ENCODE data around the gene XXYLT1.

Gene XXYLT1

DNA sequence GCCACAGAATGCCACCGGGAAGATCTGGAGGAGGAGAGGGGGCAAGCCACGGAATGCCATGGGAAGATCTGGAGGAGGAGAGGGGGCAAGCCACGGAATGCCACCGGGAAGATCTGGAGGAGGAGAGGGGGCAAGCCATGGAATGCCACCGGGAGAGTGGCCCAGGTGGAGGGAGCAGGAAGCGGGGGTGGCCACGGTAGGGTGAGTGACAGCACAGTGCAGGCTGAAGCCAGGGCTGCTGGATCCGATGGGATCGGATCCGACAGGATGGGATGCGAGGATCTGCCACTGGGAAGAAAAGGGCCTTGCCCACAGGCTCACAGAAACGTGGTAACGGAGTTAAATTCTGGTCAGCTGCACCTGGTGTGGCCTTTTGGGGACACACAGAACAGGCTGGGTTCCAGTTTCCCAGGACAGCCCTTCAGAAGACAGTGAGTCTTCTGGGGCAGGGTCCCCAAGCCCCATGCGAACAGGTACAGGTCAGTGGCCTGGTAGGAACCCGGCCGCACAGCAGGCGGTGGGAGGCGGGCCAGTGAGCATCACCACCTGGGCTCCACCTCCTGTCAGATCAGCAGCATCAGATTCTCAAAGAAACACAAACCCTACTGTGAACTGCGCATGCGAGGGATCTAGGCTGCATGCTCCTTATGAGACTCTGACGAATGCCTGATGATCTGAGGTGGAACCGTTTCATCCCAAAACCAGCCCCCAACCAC, 58.8 kb downstream of the XXYLT1 start:
- H3K27ac ChIP-seq: no peak overlapping the region
- no peaks in the 10 kb centered on the region for H3K27me3 ChIP-seq
- TF ChIP-seq Cebpa-rat (IDR thresholded peaks at IDR 0.05): no peak
- peaks cover 35% of the 10 kb centered on the region for H3K4me1 ChIP-seq
- no peak overlapping the region for H3K4me3 ChIP-seq
- peaks cover 11% of the 10 kb centered on the region for H3K9me3 ChIP-seq
- H3K36me3 ChIP-seq: peaks cover 5% of the 10 kb centered on the region; the same call in 1 of the 2 replicates
- peaks cover 9% of the 10 kb centered on the region for H4K20me1 ChIP-seq
- H3K4me2 ChIP-seq: no peak overlapping the region
- no peak overlapping the region for H3K9ac ChIP-seq

DNA sequence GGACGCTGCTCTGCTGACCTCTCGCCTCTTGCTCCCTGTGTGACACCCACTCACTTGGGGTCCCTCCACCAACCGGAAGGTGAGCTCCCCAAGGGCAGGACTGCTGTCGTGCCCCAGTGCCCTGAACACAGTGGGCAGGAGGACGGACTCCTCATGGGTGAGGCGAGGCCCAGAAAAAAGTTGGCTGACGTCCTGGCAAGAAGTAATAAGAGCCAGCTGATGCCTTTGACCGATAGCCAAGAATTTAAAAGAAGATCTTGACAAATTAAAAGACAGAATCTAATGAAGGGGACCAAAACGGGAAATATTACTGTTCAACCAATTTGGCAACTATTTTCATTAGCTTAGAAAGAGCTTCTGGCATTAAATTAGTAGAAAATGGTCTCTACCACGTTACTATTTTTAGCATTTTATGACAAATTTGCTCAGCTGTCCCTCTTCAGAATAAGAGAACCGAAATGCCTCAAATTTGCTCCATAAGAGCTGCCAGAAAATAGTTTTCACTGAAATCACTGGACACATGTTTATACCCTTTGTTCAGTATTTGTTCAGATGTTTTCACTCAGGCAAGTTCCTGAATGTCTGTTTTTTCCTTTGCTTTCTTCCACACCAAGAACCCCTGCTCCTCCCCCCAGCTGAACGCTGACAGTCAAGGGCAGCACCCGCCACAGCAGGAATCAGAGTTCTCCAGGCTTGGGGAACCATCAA, 60.5 kb downstream of the XXYLT1 start:
- Histone ChIP-seq H3K9me3 (peaks cover 11% of the 10 kb centered on the region), H3K4me1 (peaks cover 48% of the 10 kb centered on the region), H3K4me2 (peak overlapping the region; percentile 69), H3K9ac (peak overlapping the region; percentile 45; the same call in 1 of the 2 replicates), H3K36me3 (peaks cover 10% of the 10 kb centered on the region), H3K27ac (peak overlapping the region; percentile 49; the same call in 1 of the 2 replicates), H3K4me3 (no peak overlapping the region), H4K20me1 (peaks cover 9% of the 10 kb centered on the region), H3K27me3 (no peaks in the 10 kb centered on the region)
- no peak for TF ChIP-seq Cebpa-rat (IDR thresholded peaks at IDR 0.05)

DNA sequence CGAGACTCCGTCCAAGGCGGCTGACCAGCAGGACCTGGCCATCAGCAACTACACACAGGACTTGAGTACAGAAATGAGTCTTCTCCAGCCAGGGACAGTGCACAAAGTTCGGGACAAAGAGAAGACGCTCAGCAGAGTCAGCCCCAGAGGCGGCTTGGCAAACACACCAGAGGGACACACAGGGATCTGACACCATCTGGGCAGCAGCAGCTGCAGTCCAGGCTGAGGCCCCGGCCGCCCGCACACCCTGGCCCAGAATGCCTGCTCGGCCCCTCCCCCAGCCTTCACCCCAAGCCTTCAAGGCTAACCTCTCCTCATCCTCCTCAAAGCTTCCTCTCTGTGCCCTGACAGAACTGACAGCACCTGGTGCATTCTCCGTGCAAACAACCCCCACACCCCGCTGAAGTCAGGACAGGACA, 61.1 kb downstream of the XXYLT1 start:
- peak overlapping the region; percentile 49; the same call in 1 of the 2 replicates for H3K27ac ChIP-seq
- H3K4me2 ChIP-seq: peak overlapping the region; percentile 69
- no peak for TF ChIP-seq Cebpa-rat (IDR thresholded peaks at IDR 0.05)
- H4K20me1 ChIP-seq: peaks cover 11% of the 10 kb centered on the region
- H3K4me1 ChIP-seq: peaks cover 54% of the 10 kb centered on the region
- H3K9ac ChIP-seq: peak overlapping the region; percentile 45; the same call in 1 of the 2 replicates
- peaks cover 11% of the 10 kb centered on the region for H3K9me3 ChIP-seq
- H3K27me3 ChIP-seq: no peaks in the 10 kb centered on the region
- H3K4me3 ChIP-seq: no peak overlapping the region
- H3K36me3 ChIP-seq: peaks cover 10% of the 10 kb centered on the region

DNA sequence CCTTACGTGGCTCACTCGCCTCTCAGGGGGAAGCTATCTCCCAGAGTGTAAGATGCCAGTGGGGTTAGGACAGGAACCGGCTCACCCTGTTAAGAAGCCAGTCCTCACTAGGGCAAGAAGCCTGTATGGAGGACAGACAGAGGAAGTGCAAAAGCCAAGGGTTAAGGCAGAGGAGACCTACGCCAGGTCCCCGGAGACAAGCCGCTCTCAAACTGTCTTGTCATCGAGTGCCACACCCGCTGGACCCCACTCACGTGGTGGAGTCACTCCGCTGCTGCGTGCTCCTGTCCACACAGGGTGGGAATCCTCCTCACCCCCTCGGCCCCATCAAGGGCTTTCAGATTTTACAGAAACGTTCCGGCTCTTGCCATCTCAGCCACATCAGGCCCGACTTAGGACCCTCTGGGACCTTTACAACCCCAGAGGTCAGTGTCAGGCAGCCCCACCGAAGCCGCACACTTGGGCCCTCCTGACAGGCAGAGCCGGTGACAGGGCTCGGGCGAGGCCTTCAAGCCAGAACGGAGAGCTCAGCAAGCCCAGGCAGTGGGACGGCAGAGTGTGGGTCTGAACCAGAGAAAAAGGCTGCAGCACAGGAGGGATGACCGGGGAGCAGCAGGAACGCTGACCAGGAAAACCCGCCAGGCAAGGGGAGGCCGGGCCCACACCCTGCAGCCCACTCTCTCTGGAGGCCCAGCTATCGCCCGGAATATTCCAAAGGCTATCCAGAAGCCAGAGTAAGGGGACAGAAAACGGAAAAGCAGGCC, 61.7 kb downstream of the XXYLT1 start:
- Histone ChIP-seq H3K4me3 (no peak overlapping the region), H3K27me3 (no peaks in the 10 kb centered on the region), H3K4me2 (peak overlapping the region; percentile 69), H3K9me3 (peaks cover 8% of the 10 kb centered on the region), H3K27ac (peak overlapping the region; percentile 49), H3K36me3 (peaks cover 10% of the 10 kb centered on the region), H4K20me1 (peaks cover 17% of the 10 kb centered on the region), H3K9ac (peak overlapping the region; percentile 45), H3K4me1 (peaks cover 60% of the 10 kb centered on the region)
- TF ChIP-seq Cebpa-rat (IDR thresholded peaks at IDR 0.05): no peak

GRCh38 chr3:195208631-195209030, 62.3 kb downstream of the XXYLT1 start:
- Histone ChIP-seq H3K4me2 (peak overlapping the region; percentile 69), H3K36me3 (peaks cover 10% of the 10 kb centered on the region), H3K9me3 (peaks cover 2% of the 10 kb centered on the region; the same call in 1 of the 2 replicates), H4K20me1 (peaks cover 18% of the 10 kb centered on the region), H3K4me1 (peaks cover 66% of the 10 kb centered on the region), H3K9ac (peak overlapping the region; percentile 45), H3K4me3 (no peak overlapping the region), H3K27me3 (no peaks in the 10 kb centered on the region), H3K27ac (peak overlapping the region; percentile 49; the same call in 1 of the 2 replicates)
- TF ChIP-seq Cebpa-rat (IDR thresholded peaks at IDR 0.05): no peak

- Histone ChIP-seq H3K9me3 (no peaks in the 10 kb centered on the region), H3K27ac (peak overlapping the region; percentile 13; the same call in 1 of the 2 replicates), H3K9ac (no peak overlapping the region), H3K27me3 (no peaks in the 10 kb centered on the region), H3K4me1 (peaks cover 70% of the 10 kb centered on the region), H3K4me3 (no peak overlapping the region), H4K20me1 (peaks cover 18% of the 10 kb centered on the region), H3K4me2 (peak overlapping the region; percentile 69), H3K36me3 (peaks cover 10% of the 10 kb centered on the region)
- no peak for TF ChIP-seq Cebpa-rat (IDR thresholded peaks at IDR 0.05)
These were observed 62.8 kb downstream of the XXYLT1 start for GRCh38 chr3:195208183-195208582.

- no peaks in the 10 kb centered on the region for H3K9me3 ChIP-seq
- H3K36me3 ChIP-seq: peaks cover 10% of the 10 kb centered on the region
- peaks cover 18% of the 10 kb centered on the region for H4K20me1 ChIP-seq
- no peak overlapping the region for H3K27ac ChIP-seq
- H3K4me2 ChIP-seq: no peak overlapping the region; the same call in 1 of the 2 replicates
- H3K4me3 ChIP-seq: no peak overlapping the region
- no peak for TF ChIP-seq Cebpa-rat (IDR thresholded peaks at IDR 0.05)
- no peak overlapping the region for H3K9ac ChIP-seq
- H3K4me1 ChIP-seq: peaks cover 71% of the 10 kb centered on the region
- H3K27me3 ChIP-seq: no peaks in the 10 kb centered on the region
These were observed 63.2 kb downstream of the XXYLT1 start for GRCh38 chr3:195207731-195208130.

DNA sequence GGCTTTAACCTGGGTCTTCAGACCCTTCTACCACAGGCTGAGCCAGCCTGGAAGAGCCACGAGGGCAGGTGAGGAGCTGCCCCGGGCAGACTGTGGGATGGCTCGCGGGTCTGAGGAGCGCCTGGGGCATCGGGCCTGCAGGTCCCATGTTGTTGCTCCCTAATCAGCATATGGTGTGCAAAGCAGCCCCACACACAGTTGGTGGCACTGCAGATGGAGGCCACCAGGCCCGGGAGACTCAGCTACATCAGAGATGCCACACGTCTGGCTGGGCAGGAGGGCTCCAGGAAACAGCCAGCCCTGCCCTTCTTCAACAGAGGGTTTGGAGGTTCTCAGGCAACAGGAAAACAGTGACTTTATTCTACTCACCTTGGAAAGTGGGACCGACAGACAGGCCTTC, 63.9 kb downstream of the XXYLT1 start:
- Histone ChIP-seq H3K27ac (no peak overlapping the region), H3K36me3 (peaks cover 8% of the 10 kb centered on the region), H4K20me1 (peaks cover 18% of the 10 kb centered on the region), H3K9ac (no peak overlapping the region), H3K4me2 (no peak overlapping the region), H3K4me1 (peaks cover 71% of the 10 kb centered on the region), H3K9me3 (no peaks in the 10 kb centered on the region), H3K4me3 (no peak overlapping the region), H3K27me3 (no peaks in the 10 kb centered on the region)
- TF ChIP-seq Cebpa-rat (IDR thresholded peaks at IDR 0.05): no peak

- H3K9me3 ChIP-seq: no peaks in the 10 kb centered on the region
- no peak overlapping the region for H3K9ac ChIP-seq
These were observed 66.4 kb downstream of the XXYLT1 start for GRCh38 chr3:195204360-195205163.

More at GRCh38 chr3:195204360-195205163, 66.4 kb downstream of the XXYLT1 start:
- H3K27me3 ChIP-seq: no peaks in the 10 kb centered on the region
- peaks cover 63% of the 10 kb centered on the region for H3K4me1 ChIP-seq
- peaks cover 11% of the 10 kb centered on the region; the same call in 1 of the 2 replicates for H4K20me1 ChIP-seq
- peak overlapping the region; percentile 53 for H3K4me2 ChIP-seq
- H3K4me3 ChIP-seq: no peak overlapping the region
- H3K36me3 ChIP-seq: peaks cover 15% of the 10 kb centered on the region
- no peak for TF ChIP-seq Cebpa-rat (IDR thresholded peaks at IDR 0.05)
- 0 out of 2 replicates have a peak overlapping the region, but pooled peaks have one; percentile 6 for H3K27ac ChIP-seq

Data from BLaER1 (cell line).